A549 (cell line): ENCODE data around the gene PLA1A. TPM values are rescaled to one million over a fixed set of nuclear protein-coding genes. Genes with fewer than 3 reads are reported as not detected.

ENCODE experiments used
- ATAC-seq, 2 experiments: fragments of 200-7000 bp in 1 of 2; fragments of >200 bp in 1 of 2; cut with Nextera tagmentation in 1 of 2; cut with Tn5 transposase in 1 of 2; 3 replicates each; pipeline versions ENCODE4 v1.8.0 to v1.9.1; 2018 to 2020; ENCODE audit warnings: mild to moderate bottlenecking in 1 of 2, moderate library complexity in 1 of 2
- CTCF ChIA-PET: fragments of 300-600 bp; sonication (Branson Sonifier 250); formaldehyde crosslinking; extraction: SDS; loops from one replicate; lab custom pipeline; 2021; ENCODE audit warnings: antibody characterized with exemption, inconsistent platforms; lab: Yijun Ruan, JAX
- POLR2A ChIA-PET: fragments of 350-600 bp; formaldehyde crosslinking; extraction: SDS; loops from one replicate; lab custom pipeline; 2021; ENCODE audit warnings: antibody characterized with exemption, inconsistent platforms; lab: Yijun Ruan, JAX
- DNase-seq, 2 experiments: peaks; one replicate each; pipeline versions ENCODE4 v3.0.0 to v3.0.0-alpha.2; 2011 to 2016; ENCODE audit warnings: low read depth in 1 of 2, low spot score in 1 of 2
- FAIRE-seq: peaks from 2 replicates; lab custom pipeline; 2011; peaks lifted over from hg19 to GRCh38; lab: Jason Lieb, UNC
- H3K27ac ChIP-seq, 2 experiments: fragments of >200 bp; sonication (Bioruptor Twin); formaldehyde crosslinking; 3 replicates each; pipeline ENCODE4 v1.5.1; 2016 to 2017
- H3K4me1 ChIP-seq: fragments of >200 bp; sonication (Bioruptor Twin); formaldehyde crosslinking; 3 replicates; pipeline ENCODE4 v1.6.1; 2016
- H3K4me2 ChIP-seq: fragments of >200 bp; sonication (Bioruptor Twin); formaldehyde crosslinking; 3 replicates; pipeline ENCODE4 v1.6.1; 2016
- H3K4me3 ChIP-seq: fragments of >200 bp; sonication (Bioruptor Twin); formaldehyde crosslinking; 3 replicates; pipeline ENCODE4 v1.5.1; 2016
- H3K9me3 ChIP-seq: fragments of >200 bp; sonication (Bioruptor Twin); formaldehyde crosslinking; 3 replicates; pipeline ENCODE4 v1.6.1; 2016
- ATOH8 ChIP-seq: fragments of 250-450 bp; sonication (Bioruptor Pico); IDR thresholded peaks from 2 replicates; pipeline ENCODE4 v1.5.0; 2020; ENCODE audit warnings: low read depth, mild to moderate bottlenecking, moderate library complexity
- CBX8 ChIP-seq: fragments of 200-600 bp; sonication (generic); IDR thresholded peaks from 2 replicates; pipeline ENCODE4 v1.6.1; 2016
- E2F6 ChIP-seq: IDR thresholded peaks from 2 replicates; pipeline ENCODE4 v1.6.1; 2012; ENCODE audit warnings: low read depth, borderline replicate concordance
- FOSL2 ChIP-seq, 2 experiments: fragments of 450-650 bp in 1 of 2; fragments of >200 bp in 1 of 2; sonication (Bioruptor Twin) in 1 of 2; formaldehyde crosslinking; IDR thresholded peaks; 2 replicates each; pipeline versions ENCODE4 v1.5.0 to v1.6.1; 2016 to 2020; ENCODE audit warnings: mild to moderate bottlenecking in 1 of 2, moderate library complexity in 1 of 2
- FOXS1 ChIP-seq: fragments of 250-450 bp; sonication (Bioruptor Pico); IDR thresholded peaks from 2 replicates; pipeline ENCODE4 v1.5.0; 2020; ENCODE audit warnings: mild to moderate bottlenecking, moderate library complexity
- GATA3 ChIP-seq: IDR thresholded peaks from 2 replicates; pipeline ENCODE4 v1.6.1; 2012; ENCODE audit warnings: borderline replicate concordance
- HDAC2 ChIP-seq: fragments of 200-600 bp; sonication (generic); IDR thresholded peaks from 2 replicates; pipeline ENCODE4 v1.6.1; 2016
- HMGXB4 ChIP-seq: fragments of 250-450 bp; sonication (Bioruptor Pico); IDR thresholded peaks from 2 replicates; pipeline ENCODE4 v1.5.0; 2021; ENCODE audit warnings: mild to moderate bottlenecking, moderate library complexity, borderline replicate concordance
- HOXA7 ChIP-seq: fragments of 250-450 bp; sonication (Bioruptor Pico); IDR thresholded peaks from 2 replicates; pipeline ENCODE4 v1.5.0; 2020; ENCODE audit warnings: mild to moderate bottlenecking, moderate library complexity
- KDM1A ChIP-seq: fragments of 200-600 bp; sonication (generic); IDR thresholded peaks from 2 replicates; pipeline ENCODE4 v1.6.1; 2016; ENCODE audit warnings: low read depth, mild to moderate bottlenecking
- KDM5A ChIP-seq: fragments of 200-600 bp; sonication (generic); IDR thresholded peaks from 2 replicates; pipeline ENCODE4 v1.6.1; 2016; ENCODE audit warnings: antibody characterized with exemption, mild to moderate bottlenecking
- MAX ChIP-seq: IDR thresholded peaks from 2 replicates; pipeline ENCODE4 v1.6.1; 2012
- NR3C1 ChIP-seq: fragments of >200 bp; sonication (Bioruptor Twin); formaldehyde crosslinking; IDR thresholded peaks from 3 replicates; pipeline ENCODE4 v1.6.1; 2017
- PHF8 ChIP-seq: fragments of 200-600 bp; sonication (generic); IDR thresholded peaks from 2 replicates; pipeline ENCODE4 v1.6.1; 2016; ENCODE audit warnings: low read depth, mild to moderate bottlenecking, antibody characterized with exemption, moderate library complexity, borderline replicate concordance
- RAD21 ChIP-seq, 2 experiments: fragments of >200 bp in 1 of 2; sonication (Bioruptor Twin) in 1 of 2; formaldehyde crosslinking in 1 of 2; IDR thresholded peaks in 1 of 2; conservative IDR thresholded peaks in 1 of 2; 2 replicates in 1 of 2; 3 replicates in 1 of 2; pipeline ENCODE4 v1.6.1; 2012 to 2018; ENCODE audit warnings: inconsistent platforms in 1 of 2
- TFCP2L1 ChIP-seq: fragments of 250-450 bp; sonication (Bioruptor Pico); IDR thresholded peaks from 2 replicates; pipeline ENCODE4 v1.5.0; 2021; ENCODE audit warnings: mild to moderate bottlenecking
- WGBS: methylation state at CpG from one replicate; pipeline ENCODE4 v1.1.6; 2017; ENCODE audit errors: missing lambda C conversion rate; 5-methylcytosine and 5-hydroxymethylcytosine counted together
- polyA plus RNA-seq, 4 experiments: library from polyadenylated mRNA; depleted of rRNA in 3 of 4; stranded (reverse); fragments of >200 nt; fragmentation: RNase III in 1 of 4; extraction: RNeasy Plus Mini Kit Qiagen cat#74134 plus additional on column Dnase treatment in 1 of 4; gene quantifications; 2 replicates in 3 of 4; 3 replicates in 1 of 4; pipeline ENCODE4 v1.2.3, GENCODE V29; 2011 to 2017
- TF ChIP-seq, protein P1 (sequence below): fragments of 200-600 bp; sonication (generic); IDR thresholded peaks from 2 replicates; pipeline ENCODE4 v1.6.1; 2016; ENCODE audit warnings: antibody characterized with exemption, mild to moderate bottlenecking, moderate library complexity

The PLA1A gene
- polyA plus RNA-seq, 2 of the 4 experiments (the other 2 are of a cell fraction) = 0.17 to 0.18 TPM

- peak in 1 of 2 experiments; percentile 33; a peak in 2 of 6 replicates for ATAC-seq
- no peak for TF ChIP-seq MAX
- no peak for TF ChIP-seq HMGXB4
- TF ChIP-seq ATOH8 = no peak
- TF ChIP-seq KDM1A = no peak
- TF ChIP-seq TFCP2L1 = no peak
- TF ChIP-seq, protein P1, sequence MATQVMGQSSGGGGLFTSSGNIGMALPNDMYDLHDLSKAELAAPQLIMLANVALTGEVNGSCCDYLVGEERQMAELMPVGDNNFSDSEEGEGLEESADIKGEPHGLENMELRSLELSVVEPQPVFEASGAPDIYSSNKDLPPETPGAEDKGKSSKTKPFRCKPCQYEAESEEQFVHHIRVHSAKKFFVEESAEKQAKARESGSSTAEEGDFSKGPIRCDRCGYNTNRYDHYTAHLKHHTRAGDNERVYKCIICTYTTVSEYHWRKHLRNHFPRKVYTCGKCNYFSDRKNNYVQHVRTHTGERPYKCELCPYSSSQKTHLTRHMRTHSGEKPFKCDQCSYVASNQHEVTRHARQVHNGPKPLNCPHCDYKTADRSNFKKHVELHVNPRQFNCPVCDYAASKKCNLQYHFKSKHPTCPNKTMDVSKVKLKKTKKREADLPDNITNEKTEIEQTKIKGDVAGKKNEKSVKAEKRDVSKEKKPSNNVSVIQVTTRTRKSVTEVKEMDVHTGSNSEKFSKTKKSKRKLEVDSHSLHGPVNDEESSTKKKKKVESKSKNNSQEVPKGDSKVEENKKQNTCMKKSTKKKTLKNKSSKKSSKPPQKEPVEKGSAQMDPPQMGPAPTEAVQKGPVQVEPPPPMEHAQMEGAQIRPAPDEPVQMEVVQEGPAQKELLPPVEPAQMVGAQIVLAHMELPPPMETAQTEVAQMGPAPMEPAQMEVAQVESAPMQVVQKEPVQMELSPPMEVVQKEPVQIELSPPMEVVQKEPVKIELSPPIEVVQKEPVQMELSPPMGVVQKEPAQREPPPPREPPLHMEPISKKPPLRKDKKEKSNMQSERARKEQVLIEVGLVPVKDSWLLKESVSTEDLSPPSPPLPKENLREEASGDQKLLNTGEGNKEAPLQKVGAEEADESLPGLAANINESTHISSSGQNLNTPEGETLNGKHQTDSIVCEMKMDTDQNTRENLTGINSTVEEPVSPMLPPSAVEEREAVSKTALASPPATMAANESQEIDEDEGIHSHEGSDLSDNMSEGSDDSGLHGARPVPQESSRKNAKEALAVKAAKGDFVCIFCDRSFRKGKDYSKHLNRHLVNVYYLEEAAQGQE = no peak
- TF ChIP-seq KDM5A = no peak
- no peak for TF ChIP-seq GATA3
- no peak for TF ChIP-seq PHF8
- no peak for TF ChIP-seq RAD21 (conservative IDR thresholded peaks at IDR 0.05 in 1 of 2, IDR thresholded peaks at IDR 0.05 in 1 of 2)
- TF ChIP-seq HOXA7 = no peak
- TF ChIP-seq NR3C1 = no peak
- TF ChIP-seq FOXS1 = no peak
- TF ChIP-seq, all 56 proteins: peak for 0
- FAIRE-seq = no peak
- DNase-seq = no peak
- 58% methylated on average over 7 of the region's 8 CpGs for WGBS
- H3K4me3 ChIP-seq = no peak overlapping the region
- CTCF ChIA-PET = no interaction called here
- no peaks in the 10 kb centered on the region for H3K9me3 ChIP-seq
- H3K4me1 ChIP-seq = peaks cover under 1% of the 10 kb centered on the region; the same call in 1 of the 3 replicates
- H3K27ac ChIP-seq = no peak overlapping the region
- H3K4me2 ChIP-seq = no peak overlapping the region
- POLR2A ChIA-PET = no interaction called here
Observed at GRCh38 chr3:119625451-119626153, 27.9 kb downstream of the PLA1A start.

DNA sequence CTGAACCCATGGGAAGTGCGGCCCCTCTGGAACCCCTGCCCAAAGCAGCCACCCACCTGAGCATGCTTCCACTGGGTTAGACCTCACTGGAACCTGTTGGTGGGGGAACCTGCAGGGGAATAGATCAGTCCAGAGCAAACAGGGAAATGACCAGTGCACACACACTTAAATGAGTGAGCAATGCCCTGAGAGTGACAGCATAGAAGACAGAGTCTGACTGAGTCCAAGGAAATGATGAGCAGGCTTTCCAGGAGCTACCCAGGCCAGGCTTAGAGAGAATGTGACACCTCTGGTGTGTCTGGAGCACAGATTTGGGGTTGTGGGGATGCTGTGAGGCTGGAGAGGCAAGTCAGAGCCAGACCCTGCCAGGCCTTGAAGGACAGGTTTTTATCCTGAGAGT is 28.5 kb downstream of the PLA1A start:
- ChIA-PET POLR2A (no interaction called here), CTCF (no interaction called here)
- Histone ChIP-seq H3K9me3 (no peaks in the 10 kb centered on the region), H3K27ac (no peak overlapping the region), H3K4me1 (peaks cover 4% of the 10 kb centered on the region; the same call in 1 of the 3 replicates), H3K4me2 (no peak overlapping the region), H3K4me3 (no peak overlapping the region)
- ATAC-seq = peak in 1 of 2 experiments; percentile 31; a peak in 1 of 6 replicates
- WGBS = no CpG with 5 or more reads among the region's 1 CpG
- FAIRE-seq = no peak
- TF ChIP-seq HDAC2 = no peak
- TF ChIP-seq CBX8 = no peak
- TF ChIP-seq E2F6 = no peak
- TF ChIP-seq FOSL2 (IDR thresholded peaks at IDR 0.05) = no peak
- TF ChIP-seq FOSL2 (CRISPR knock-in tag; IDR thresholded peaks at IDR 0.05) = no peak
- DNase-seq = no peak
